ENCODE results near the gene CARHSP1. TPM values are rescaled to one million over a fixed set of nuclear protein-coding genes. Genes with fewer than 3 reads are reported as not detected.
"Not testable (repeated sequence)": the region's sequence is repeated elsewhere in the genome, so short reads cannot be mapped to it uniquely, and the experiment has no call there.

CARHSP1 gene
- total RNA-seq, 1 donor from 2014 or later = 73.3 TPM

GRCh38 chr16:8808009-8808408 lies 60.8 kb downstream of the CARHSP1 start:
- H3K4me1 Mint-ChIP-seq = peaks cover 9% of the 10 kb centered on the region
- no peak overlapping the region for H3K4me3 Mint-ChIP-seq
- DNase-seq = no peak
- no peaks in the 10 kb centered on the region for H3K27me3 Mint-ChIP-seq
- H3K36me3 Mint-ChIP-seq (ENCODE audit: low read depth) = peaks cover 68% of the 10 kb centered on the region
- no peak overlapping the region for H3K27ac Mint-ChIP-seq
- H3K9me3 Mint-ChIP-seq = no peaks in the 10 kb centered on the region
- intact Hi-C loops (cut with micrococcal nuclease) = no loop called here

DNA sequence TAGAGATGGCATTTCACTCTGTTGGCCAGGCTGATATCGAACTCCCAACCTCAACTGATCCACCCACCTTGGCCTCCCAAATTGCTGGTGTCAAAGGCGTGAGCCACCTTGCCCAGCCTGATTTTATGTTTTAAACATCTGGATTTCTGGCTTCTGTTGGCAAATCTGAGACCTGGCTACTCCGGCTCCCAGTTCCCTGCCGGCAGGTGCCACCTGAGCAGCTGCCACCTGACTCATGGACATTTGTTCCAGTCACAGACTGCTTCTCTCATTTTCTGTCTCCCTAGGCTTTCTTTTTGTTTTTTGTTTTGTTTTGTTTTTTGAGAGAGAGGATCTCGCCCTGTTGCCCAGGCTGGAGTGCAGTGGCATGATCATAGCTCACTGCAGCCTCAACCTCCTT lies 61.6 kb downstream of the CARHSP1 start:
- no peaks in the 10 kb centered on the region for H3K9me3 Mint-ChIP-seq
- no peak for DNase-seq
- intact Hi-C loops (cut with micrococcal nuclease) = no loop called here
- H3K36me3 Mint-ChIP-seq (ENCODE audit: low read depth) = peaks cover 67% of the 10 kb centered on the region
- H3K4me1 Mint-ChIP-seq = peaks cover 9% of the 10 kb centered on the region
- H3K27ac Mint-ChIP-seq = no peak overlapping the region
- H3K27me3 Mint-ChIP-seq = no peaks in the 10 kb centered on the region
- no peak overlapping the region for H3K4me3 Mint-ChIP-seq

DNA sequence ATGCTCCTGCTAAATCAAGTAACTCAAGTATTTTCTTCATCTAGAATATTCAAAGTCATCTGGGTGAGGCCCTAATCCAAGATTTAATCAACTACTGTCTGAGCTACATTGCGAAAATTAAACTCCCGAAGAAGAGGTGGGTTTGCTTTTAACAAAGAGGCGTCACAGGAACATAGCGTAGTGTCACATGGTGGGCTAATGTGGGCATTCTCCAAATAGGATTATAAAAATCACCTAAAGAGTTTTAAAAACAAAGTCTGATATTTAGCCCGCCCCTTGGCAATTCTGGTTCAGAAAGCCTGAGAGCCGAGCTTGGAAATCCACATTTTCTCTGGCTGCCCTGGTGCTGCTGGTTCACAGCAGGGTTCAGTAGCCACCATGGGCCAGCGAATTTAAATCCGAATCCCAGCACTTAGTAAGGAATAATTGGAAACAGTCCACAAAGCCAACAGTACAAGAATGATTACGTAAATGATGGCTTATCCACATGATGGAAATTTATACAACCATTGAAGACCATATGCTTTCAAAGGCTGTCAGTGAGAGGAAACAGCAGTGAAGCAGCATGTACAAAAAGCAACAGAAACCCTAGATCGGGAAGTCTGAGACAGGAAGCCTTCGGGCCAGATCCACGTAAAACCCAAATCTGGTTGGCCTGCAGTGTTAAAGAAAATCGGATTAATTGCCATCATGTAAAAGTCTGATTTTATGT lies 62.4 kb downstream of the CARHSP1 start:
- Mint-ChIP-seq H3K4me1 (peaks cover 9% of the 10 kb centered on the region), H3K36me3 (ENCODE audit: low read depth) (peaks cover 68% of the 10 kb centered on the region), H3K9me3 (no peaks in the 10 kb centered on the region), H3K27me3 (no peaks in the 10 kb centered on the region), H3K4me3 (no peak overlapping the region), H3K27ac (no peak overlapping the region)
- DNase-seq = no peak
- intact Hi-C loops (cut with micrococcal nuclease) = no loop called here

DNA sequence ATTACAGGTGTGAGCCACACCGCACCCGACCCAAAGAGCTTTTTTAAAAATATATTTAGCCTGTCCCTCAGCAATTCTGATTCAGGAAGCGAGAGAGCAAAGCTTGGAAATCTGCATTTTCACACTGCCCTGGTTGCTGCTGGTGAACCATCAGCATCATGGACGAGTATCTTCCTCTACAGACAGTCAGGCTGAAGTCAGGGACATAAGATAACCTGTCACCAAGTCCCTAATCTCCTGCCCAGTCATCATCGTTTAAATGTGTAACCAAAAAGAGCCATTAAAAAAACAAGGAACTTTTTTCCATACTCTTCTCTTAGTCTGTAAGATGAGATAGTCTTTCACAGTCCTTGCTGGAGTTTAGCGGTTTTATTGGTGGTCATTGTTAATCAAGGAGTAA lies 64.5 kb downstream of the CARHSP1 start:
- DNase-seq = no peak
- Mint-ChIP-seq H3K36me3 (ENCODE audit: low read depth) (peaks cover 61% of the 10 kb centered on the region), H3K9me3 (no peaks in the 10 kb centered on the region), H3K27me3 (no peaks in the 10 kb centered on the region), H3K4me3 (no peak overlapping the region), H3K4me1 (peaks cover 12% of the 10 kb centered on the region), H3K27ac (no peak overlapping the region)
- intact Hi-C loops (cut with micrococcal nuclease) = no loop called here

DNA sequence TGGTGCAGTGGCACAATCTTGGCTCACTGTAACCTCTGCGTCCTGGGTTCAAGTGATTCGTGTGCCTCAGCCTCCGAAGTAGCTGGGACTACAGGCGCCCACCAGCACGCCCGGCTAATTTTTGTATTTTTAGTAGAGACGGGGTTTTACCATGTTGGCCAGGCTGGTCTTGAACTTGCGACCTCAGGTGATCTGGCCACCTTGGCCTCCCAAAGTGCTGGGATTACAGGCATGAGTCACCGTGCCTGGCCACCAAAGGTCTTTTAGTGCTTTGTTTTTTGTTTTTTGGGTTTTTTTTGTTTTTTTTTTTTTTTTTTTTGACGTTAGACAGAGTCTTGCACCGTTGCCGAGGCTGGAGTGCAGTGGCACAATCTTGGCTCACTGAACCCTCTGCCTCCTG lies 65.1 kb downstream of the CARHSP1 start:
- intact Hi-C loops (cut with micrococcal nuclease); H3K9me3 Mint-ChIP-seq; H3K27ac Mint-ChIP-seq; H3K27me3 Mint-ChIP-seq; DNase-seq; H3K4me3 Mint-ChIP-seq: not testable (repeated sequence)
- Mint-ChIP-seq H3K4me1 (peaks cover 16% of the 10 kb centered on the region), H3K36me3 (ENCODE audit: low read depth) (peaks cover 60% of the 10 kb centered on the region)

Other genes with a start within 250 kb of the CARHSP1 start
- 36.2 and 38.4 TPM in 2 replicates for gene METTL22, start 247.3 kb downstream of the CARHSP1 start, total RNA-seq
- gene ABAT, start 194.4 kb downstream of the CARHSP1 start, total RNA-seq = 5.0 and 5.9 TPM in 2 replicates
- gene TMEM186, start 71.4 kb downstream of the CARHSP1 start, total RNA-seq = 19.3 and 20.4 TPM in 2 replicates
- 74.1 and 74.9 TPM in 2 replicates for gene PMM2, start 71.2 kb downstream of the CARHSP1 start, total RNA-seq
- gene LITAFD, start 13.3 kb upstream of the CARHSP1 start, total RNA-seq = not detected in 2 replicates
- 180 and 186 TPM in 2 replicates for gene USP7, start 94.9 kb upstream of the CARHSP1 start, total RNA-seq
- gene HAPSTR1, start 222.6 kb upstream of the CARHSP1 start, total RNA-seq = 53.4 and 54.2 TPM in 2 replicates

All from activated CD4-positive, alpha-beta T cell treated with anti-CD3 and anti-CD28 coated beads, Interleukin-2, amount 10 ng/mL, durations not matched to agents 24 days and 14 days (primary cell).